WTC11 (cell line): Measurements from ENCODE around the gene DOCK1. TPM values are rescaled to one million over a fixed set of nuclear protein-coding genes. Genes with fewer than 3 reads are reported as not detected.

Experiments
- ATAC-seq: fragments of 200-7000 bp; cut with Tn5 transposase; 2 replicates; pipeline ENCODE4 v1.10.0; 2021; ENCODE audit warnings: mild to moderate bottlenecking, moderate library complexity
- CTCF ChIA-PET: fragments of 300-600 bp; sonication (Branson Sonifier 250); formaldehyde crosslinking; loops from one replicate; lab custom pipeline; 2021; ENCODE audit warnings: antibody characterized with exemption; lab: Charles Lee
- POLR2A ChIA-PET: fragments of 350-600 bp; sonication (Branson Sonifier 250); formaldehyde crosslinking; loops from one replicate; lab custom pipeline; 2021; ENCODE audit warnings: antibody characterized with exemption; lab: Charles Lee
- DNase-seq: peaks from one replicate; pipeline ENCODE4 v3.0.0; 2021; ENCODE audit warnings: low spot score
- H3K27ac Mint-ChIP-seq: 2 replicates; pipeline ENCODE4 v1.8.0; 2021; ENCODE audit warnings: mixed read lengths
- H3K27me3 Mint-ChIP-seq: 2 replicates; pipeline ENCODE4 v1.8.0; 2021; ENCODE audit warnings: low read depth, mild to moderate bottlenecking, moderate library complexity, mixed read lengths
- H3K36me3 Mint-ChIP-seq: 2 replicates; pipeline ENCODE4 v1.8.0; 2021; ENCODE audit warnings: mixed read lengths
- H3K4me1 Mint-ChIP-seq: 2 replicates; pipeline ENCODE4 v1.8.0; 2022; ENCODE audit warnings: mixed read lengths
- H3K4me3 Mint-ChIP-seq: 2 replicates; pipeline ENCODE4 v1.8.0; 2021; ENCODE audit warnings: mild to moderate bottlenecking, moderate library complexity, mixed read lengths
- H3K9me3 Mint-ChIP-seq: 2 replicates; pipeline ENCODE4 v1.8.0; 2021; ENCODE audit warnings: mixed read lengths
- AFF4 ChIP-seq: sonication (generic); formaldehyde crosslinking; IDR thresholded peaks from 2 replicates; pipeline ENCODE4 v1.8.1; 2023; ENCODE audit warnings: mild to moderate bottlenecking, missing genetic modification reagents, borderline replicate concordance
- E2F1 ChIP-seq: sonication (generic); formaldehyde crosslinking; IDR thresholded peaks from 2 replicates; pipeline ENCODE4 v1.8.0; 2022; ENCODE audit warnings: mild to moderate bottlenecking, missing genetic modification reagents
- E2F4 ChIP-seq: sonication (generic); formaldehyde crosslinking; IDR thresholded peaks from 2 replicates; pipeline ENCODE4 v1.8.1; 2022; ENCODE audit warnings: low read depth, mild to moderate bottlenecking, moderate library complexity, missing genetic modification reagents, borderline replicate concordance
- ELF4 ChIP-seq: sonication (generic); formaldehyde crosslinking; IDR thresholded peaks from 2 replicates; pipeline ENCODE4 v1.8.1; 2022; ENCODE audit warnings: low read depth, mild to moderate bottlenecking, moderate library complexity, missing genetic modification reagents
- ERG ChIP-seq: fragments of 250-450 bp; sonication (Bioruptor Pico); IDR thresholded peaks from 2 replicates; pipeline ENCODE4 v1.8.0; 2021; ENCODE audit warnings: mild to moderate bottlenecking
- FOXK1 ChIP-seq: sonication (generic); formaldehyde crosslinking; IDR thresholded peaks from 2 replicates; pipeline ENCODE4 v1.8.0; 2022; ENCODE audit warnings: mild to moderate bottlenecking, moderate library complexity, missing genetic modification reagents
- FOXP1 ChIP-seq: sonication (generic); formaldehyde crosslinking; IDR thresholded peaks from 2 replicates; pipeline ENCODE4 v1.8.0; 2022; ENCODE audit warnings: missing genetic modification reagents, mild to moderate bottlenecking, moderate library complexity, borderline replicate concordance
- FOXP4 ChIP-seq: sonication (generic); formaldehyde crosslinking; IDR thresholded peaks from 2 replicates; pipeline ENCODE4 v1.8.0; 2022; ENCODE audit warnings: mild to moderate bottlenecking, missing genetic modification reagents
- GTF2I ChIP-seq: fragments of 250-450 bp; sonication (Bioruptor Pico); conservative IDR thresholded peaks from 2 replicates; pipeline ENCODE4 v1.4.0; 2021; ENCODE audit warnings: mild to moderate bottlenecking
- MLX ChIP-seq: sonication (generic); formaldehyde crosslinking; IDR thresholded peaks from 2 replicates; pipeline ENCODE4 v1.8.1; 2023; ENCODE audit warnings: mild to moderate bottlenecking, missing genetic modification reagents, moderate library complexity
- NR2C2 ChIP-seq: sonication (generic); formaldehyde crosslinking; IDR thresholded peaks from 2 replicates; pipeline ENCODE4 v1.8.0; 2022; ENCODE audit warnings: mild to moderate bottlenecking, missing genetic modification reagents
- NR3C1 ChIP-seq: sonication (generic); formaldehyde crosslinking; conservative IDR thresholded peaks from 2 replicates; pipeline ENCODE4 v1.8.1; 2023; ENCODE audit warnings: low read depth, mild to moderate bottlenecking, missing genetic modification reagents
- OVOL2 ChIP-seq: fragments of 250-450 bp; sonication (Bioruptor Pico); IDR thresholded peaks from 2 replicates; pipeline ENCODE4 v1.9.0; 2021; ENCODE audit warnings: mild to moderate bottlenecking, borderline replicate concordance
- PREB ChIP-seq: sonication (generic); formaldehyde crosslinking; IDR thresholded peaks from 2 replicates; pipeline ENCODE4 v1.8.1; 2022; ENCODE audit warnings: mild to moderate bottlenecking, missing genetic modification reagents, moderate library complexity, borderline replicate concordance
- RORB ChIP-seq: fragments of 250-450 bp; sonication (Bioruptor Pico); IDR thresholded peaks from 2 replicates; pipeline ENCODE4 v1.9.0; 2021; ENCODE audit warnings: mild to moderate bottlenecking
- ZNF219 ChIP-seq: sonication (generic); formaldehyde crosslinking; IDR thresholded peaks from 2 replicates; pipeline ENCODE4 v1.8.0; 2023; ENCODE audit warnings: missing genetic modification reagents, mild to moderate bottlenecking, borderline replicate concordance
- ZNF317 ChIP-seq: sonication (generic); formaldehyde crosslinking; IDR thresholded peaks from 2 replicates; pipeline ENCODE4 v1.8.1; 2023; ENCODE audit warnings: low read depth, mild to moderate bottlenecking, moderate library complexity, missing genetic modification reagents, borderline replicate concordance
- ZSCAN18 ChIP-seq: fragments of 250-450 bp; sonication (Bioruptor Pico); IDR thresholded peaks from 2 replicates; pipeline ENCODE4 v2.1.2; 2022; ENCODE audit warnings: mild to moderate bottlenecking, moderate library complexity
- total RNA-seq: library from RNA; stranded (reverse); gene quantifications from 3 replicates; pipeline ENCODE4 v1.2.3, GENCODE V29; 2021

Gene DOCK1
- total RNA-seq, 1 experiment from 2014 or later: 52.1 TPM

GRCh38 chr10:127043301-127043700, 138.1 kb downstream of the DOCK1 start:
- TF ChIP-seq PREB (CRISPR knock-in tag): no peak
- TF ChIP-seq E2F4 (CRISPR knock-in tag): no peak
- TF ChIP-seq NR2C2 (CRISPR knock-in tag): no peak
- no peak for TF ChIP-seq E2F1 (CRISPR knock-in tag)
- TF ChIP-seq ZNF219 (CRISPR knock-in tag): no peak
- TF ChIP-seq RORB (CRISPR knock-in tag): no peak
- no peak for TF ChIP-seq AFF4 (CRISPR knock-in tag)
- TF ChIP-seq FOXK1 (CRISPR knock-in tag): no peak
- TF ChIP-seq, all 79 proteins: peak for 0
- POLR2A ChIA-PET: no interaction called here
- Mint-ChIP-seq H3K27me3 (no peaks in the 10 kb centered on the region), H3K4me1 (no peaks in the 10 kb centered on the region), H3K27ac (no peak overlapping the region), H3K4me3 (no peak overlapping the region), H3K9me3 (no peaks in the 10 kb centered on the region), H3K36me3 (peaks cover 58% of the 10 kb centered on the region)
- DNase-seq: no peak
- CTCF ChIA-PET: no interaction called here
- ATAC-seq: no peak

GRCh38 chr10:127044186-127044585, 139.0 kb downstream of the DOCK1 start:
- H3K4me3 Mint-ChIP-seq: no peak overlapping the region
- CTCF ChIA-PET: no interaction called here
- POLR2A ChIA-PET: no interaction called here
- H3K4me1 Mint-ChIP-seq: no peaks in the 10 kb centered on the region
- H3K36me3 Mint-ChIP-seq: peaks cover 52% of the 10 kb centered on the region
- no peak for DNase-seq
- ATAC-seq: no peak
- no peaks in the 10 kb centered on the region for H3K27me3 Mint-ChIP-seq
- no peaks in the 10 kb centered on the region for H3K9me3 Mint-ChIP-seq
- H3K27ac Mint-ChIP-seq: no peak overlapping the region; the same call in 1 of the 2 replicates
- TF ChIP-seq ZNF317 (no peak), ELF4 (no peak), FOXP4 (CRISPR knock-in tag) (no peak), MLX (CRISPR knock-in tag) (no peak), GTF2I (no peak), FOXP1 (CRISPR knock-in tag) (no peak), NR3C1 (CRISPR knock-in tag) (no peak), ZSCAN18 (CRISPR knock-in tag) (no peak), RORB (CRISPR knock-in tag) (no peak), ERG (no peak), OVOL2 (CRISPR knock-in tag) (no peak)
